Calu3 (cell line): Measurements from ENCODE around the gene RPS14. TPM values are rescaled to one million over a fixed set of nuclear protein-coding genes. Genes with fewer than 3 reads are reported as not detected.

Source experiments
- BruUV-seq: library from RNA; stranded (reverse); fragments of 400-500 nt; replicated peaks from 2 replicates; lab custom pipeline; 2021; lab: Mats Ljungman, UMichigan
- CTCF ChIA-PET: fragments of 300-600 bp; sonication (Branson Sonifier 250); formaldehyde crosslinking; loops from one replicate; lab custom pipeline; 2022; ENCODE audit warnings: antibody characterized with exemption; lab: Charles Lee
- DNase-seq: peaks from one replicate; pipeline ENCODE4 v3.0.0; 2022
- H3K27ac Mint-ChIP-seq: one replicate; pipeline ENCODE4 v1.8.0; 2022; ENCODE audit warnings: mixed read lengths; ENCODE audit not compliant: unreplicated experiment
- H3K27me3 Mint-ChIP-seq: one replicate; pipeline ENCODE4 v1.8.0; 2022; ENCODE audit warnings: mixed read lengths; ENCODE audit not compliant: unreplicated experiment
- H3K36me3 Mint-ChIP-seq: one replicate; pipeline ENCODE4 v1.8.0; 2022; ENCODE audit warnings: mild to moderate bottlenecking, moderate library complexity, mixed read lengths; ENCODE audit not compliant: insufficient read depth, unreplicated experiment
- H3K4me1 Mint-ChIP-seq: one replicate; pipeline ENCODE4 v1.8.0; 2022; ENCODE audit warnings: mild to moderate bottlenecking, low read depth, mixed read lengths; ENCODE audit not compliant: unreplicated experiment
- H3K4me3 Mint-ChIP-seq: one replicate; pipeline ENCODE4 v1.8.0; 2022; ENCODE audit warnings: mild to moderate bottlenecking, low read depth, moderate library complexity, mixed read lengths; ENCODE audit not compliant: unreplicated experiment
- H3K9me3 Mint-ChIP-seq: one replicate; pipeline ENCODE4 v1.8.0; 2022; ENCODE audit warnings: low read depth, mixed read lengths; ENCODE audit not compliant: unreplicated experiment
- intact Hi-C: fragments of 100-400 bp; cut with micrococcal nuclease; formaldehyde crosslinking; loops from one replicate; pipeline ENCODE4 v1.10.0; 2022; ENCODE audit not compliant: unreplicated experiment
- total RNA-seq: library from RNA; stranded (reverse); gene quantifications from 2 replicates; pipeline ENCODE4 v1.2.3, GENCODE V29; 2022
- TF ChIP-seq, protein P1 (sequence below): fragments of 200-600 bp; IDR thresholded peaks from one replicate; pipeline ENCODE4 v1.8.0; 2022; ENCODE audit warnings: antibody characterized with exemption; ENCODE audit not compliant: unreplicated experiment

RPS14 gene
- total RNA-seq, 1 experiment from 2014 or later = 2,330 TPM

DNA sequence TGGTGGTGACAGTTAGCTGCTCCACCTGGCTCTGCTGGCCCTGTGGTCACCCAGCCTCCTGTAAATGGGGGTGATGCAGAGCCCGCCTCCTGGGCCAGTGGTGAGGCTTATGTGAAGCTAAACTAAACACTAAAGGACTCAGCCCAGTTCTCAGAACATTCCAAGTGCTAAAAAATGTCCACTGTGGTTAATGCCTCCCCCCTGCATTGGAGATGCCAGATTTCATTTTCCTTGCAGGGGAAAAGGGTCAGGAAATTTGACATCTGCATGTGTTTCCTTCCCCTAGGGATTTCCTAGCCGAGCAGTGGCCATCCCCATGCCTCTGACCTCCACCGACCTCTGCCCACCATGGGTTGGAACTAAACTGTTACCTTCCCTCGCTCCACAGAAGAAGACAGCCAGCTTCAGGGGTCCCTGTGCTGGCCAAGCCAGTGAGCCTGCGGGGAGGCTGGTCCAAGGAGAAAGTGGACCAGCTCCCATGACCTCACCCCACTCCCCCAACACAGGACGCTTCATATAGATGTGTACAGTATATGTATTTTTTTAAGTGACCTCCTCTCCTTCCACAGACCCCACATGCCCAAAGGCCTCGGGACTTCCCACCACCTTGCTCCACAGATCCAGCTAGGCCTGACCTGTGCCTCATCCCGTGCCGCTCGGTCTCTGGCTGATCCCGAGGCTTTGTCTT lies 49.9 kb downstream of the RPS14 start:
- Mint-ChIP-seq H3K27ac (no peak overlapping the region), H3K36me3 (peaks cover 83% of the 10 kb centered on the region), H3K4me1 (no peaks in the 10 kb centered on the region), H3K9me3 (no peaks in the 10 kb centered on the region), H3K27me3 (no peaks in the 10 kb centered on the region), H3K4me3 (no peak overlapping the region)
- intact Hi-C loops = no loop called here
- CTCF ChIA-PET = interaction anchor here (1.1 kb wide), 1 partner anchor 13 kb away, joined by 3 read pairs; the partner anchor contains the start of gene CD74
- no TSS peak for BruUV-seq
- no peak for DNase-seq
- TF ChIP-seq, protein P1, sequence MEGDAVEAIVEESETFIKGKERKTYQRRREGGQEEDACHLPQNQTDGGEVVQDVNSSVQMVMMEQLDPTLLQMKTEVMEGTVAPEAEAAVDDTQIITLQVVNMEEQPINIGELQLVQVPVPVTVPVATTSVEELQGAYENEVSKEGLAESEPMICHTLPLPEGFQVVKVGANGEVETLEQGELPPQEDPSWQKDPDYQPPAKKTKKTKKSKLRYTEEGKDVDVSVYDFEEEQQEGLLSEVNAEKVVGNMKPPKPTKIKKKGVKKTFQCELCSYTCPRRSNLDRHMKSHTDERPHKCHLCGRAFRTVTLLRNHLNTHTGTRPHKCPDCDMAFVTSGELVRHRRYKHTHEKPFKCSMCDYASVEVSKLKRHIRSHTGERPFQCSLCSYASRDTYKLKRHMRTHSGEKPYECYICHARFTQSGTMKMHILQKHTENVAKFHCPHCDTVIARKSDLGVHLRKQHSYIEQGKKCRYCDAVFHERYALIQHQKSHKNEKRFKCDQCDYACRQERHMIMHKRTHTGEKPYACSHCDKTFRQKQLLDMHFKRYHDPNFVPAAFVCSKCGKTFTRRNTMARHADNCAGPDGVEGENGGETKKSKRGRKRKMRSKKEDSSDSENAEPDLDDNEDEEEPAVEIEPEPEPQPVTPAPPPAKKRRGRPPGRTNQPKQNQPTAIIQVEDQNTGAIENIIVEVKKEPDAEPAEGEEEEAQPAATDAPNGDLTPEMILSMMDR = no peak

GRCh38 chr5:150398722-150399523 lies 50.6 kb downstream of the RPS14 start:
- intact Hi-C loops = no loop called here
- no peaks in the 10 kb centered on the region for H3K4me1 Mint-ChIP-seq
- no peaks in the 10 kb centered on the region for H3K27me3 Mint-ChIP-seq
- CTCF ChIA-PET = interaction anchor here (1.1 to 1.2 kb wide), 3 partner anchors 11 to 14 kb away, joined by 3 to 4 read pairs (median 3); partner anchors contain the start of gene CD74
- no peak for DNase-seq
- TF ChIP-seq, protein P1 = peak; percentile 47
- H3K27ac Mint-ChIP-seq = no peak overlapping the region
- H3K36me3 Mint-ChIP-seq = peaks cover 77% of the 10 kb centered on the region
- no peaks in the 10 kb centered on the region for H3K9me3 Mint-ChIP-seq
- no TSS peak for BruUV-seq
- H3K4me3 Mint-ChIP-seq = no peak overlapping the region

GRCh38 chr5:150397782-150398721 lies 51.5 kb downstream of the RPS14 start:
- no peak for DNase-seq
- CTCF ChIA-PET = interaction anchor here (0.8 to 1.2 kb wide), 4 partner anchors 10 to 42 kb away, joined by 3 to 12 read pairs (median 4); no protein-coding TSS in a partner anchor
- TF ChIP-seq, protein P1 = no peak
- Mint-ChIP-seq H3K9me3 (no peaks in the 10 kb centered on the region), H3K4me1 (no peaks in the 10 kb centered on the region), H3K27me3 (no peaks in the 10 kb centered on the region), H3K4me3 (no peak overlapping the region), H3K36me3 (peaks cover 74% of the 10 kb centered on the region), H3K27ac (no peak overlapping the region)
- intact Hi-C loops = no loop called here
- BruUV-seq = no TSS peak
